ENCODE data around the gene TUBB1.
"Not testable (repeated sequence)": the region's sequence is repeated elsewhere in the genome, so short reads cannot be mapped to it uniquely, and the experiment has no call there.

Gene TUBB1

DNA sequence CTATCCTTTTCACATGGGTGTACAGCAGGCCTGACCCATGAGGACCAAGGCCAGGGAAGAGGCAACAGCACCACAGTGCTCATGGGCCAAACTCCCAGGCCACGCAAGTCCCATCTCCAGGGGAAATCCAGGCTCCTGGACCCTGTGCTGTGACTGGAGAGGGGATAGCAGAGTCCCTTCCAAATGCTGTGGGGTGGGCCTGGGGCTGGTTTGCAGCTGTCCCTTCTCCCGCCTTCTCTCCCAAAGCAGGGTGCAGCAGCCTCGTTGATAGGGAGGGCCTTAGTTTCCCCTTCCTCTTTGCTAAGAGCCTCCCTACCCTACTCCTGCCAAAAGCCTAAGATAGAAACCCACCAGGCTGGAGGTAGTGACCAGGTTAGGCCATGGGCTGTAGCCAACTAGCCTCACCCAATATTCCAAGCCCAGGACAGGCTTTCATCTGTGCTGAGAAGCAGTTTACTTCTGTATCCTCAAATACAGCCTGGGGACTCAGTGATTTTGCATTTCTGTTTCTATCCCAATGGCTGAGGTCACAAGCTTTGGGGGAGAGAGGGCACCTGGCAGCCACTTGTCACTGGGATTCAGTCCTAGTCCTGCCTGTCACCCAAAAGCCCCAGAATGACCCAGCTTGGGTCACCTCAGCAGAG lies 13.6 kb upstream of the TUBB1 start:
- DNase-seq (ENCODE audit: low read depth, low spot score) = no peak

DNA sequence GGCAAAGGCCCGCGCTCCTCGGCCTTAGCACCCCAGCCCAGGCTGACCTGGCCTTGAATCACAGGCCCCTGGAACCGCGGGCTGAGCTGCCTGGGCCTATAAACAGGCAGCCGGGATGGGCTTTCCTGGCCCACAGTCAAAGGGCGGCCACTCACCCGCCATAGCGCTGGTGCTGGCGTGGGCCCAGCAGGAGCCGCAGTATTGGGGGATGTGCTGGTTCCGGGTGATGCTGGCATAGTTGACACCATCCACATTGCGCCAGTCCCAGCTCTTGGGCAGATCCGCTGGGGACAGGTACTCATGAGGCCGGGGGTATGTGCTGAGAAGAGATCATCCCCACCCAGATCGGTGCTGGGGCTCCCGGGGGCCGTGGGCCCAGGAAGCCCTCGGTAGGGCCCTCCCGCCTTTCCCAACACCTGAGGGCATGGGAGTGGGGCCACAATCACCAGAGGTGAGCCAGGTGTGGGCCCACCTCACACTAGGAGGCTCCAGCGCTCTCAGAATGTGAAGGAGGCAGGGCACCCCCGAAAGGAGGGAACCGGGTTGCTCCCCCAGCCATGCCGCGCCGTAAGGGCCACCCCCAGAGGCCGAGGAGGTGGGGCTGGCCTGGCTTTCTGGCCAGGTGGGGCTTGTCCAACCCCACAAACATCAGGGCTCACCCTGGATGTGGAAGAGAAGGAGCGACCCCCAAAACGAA lies 12.9 kb upstream of the TUBB1 start:
- no peak for DNase-seq (ENCODE audit: low read depth, low spot score)

DNA sequence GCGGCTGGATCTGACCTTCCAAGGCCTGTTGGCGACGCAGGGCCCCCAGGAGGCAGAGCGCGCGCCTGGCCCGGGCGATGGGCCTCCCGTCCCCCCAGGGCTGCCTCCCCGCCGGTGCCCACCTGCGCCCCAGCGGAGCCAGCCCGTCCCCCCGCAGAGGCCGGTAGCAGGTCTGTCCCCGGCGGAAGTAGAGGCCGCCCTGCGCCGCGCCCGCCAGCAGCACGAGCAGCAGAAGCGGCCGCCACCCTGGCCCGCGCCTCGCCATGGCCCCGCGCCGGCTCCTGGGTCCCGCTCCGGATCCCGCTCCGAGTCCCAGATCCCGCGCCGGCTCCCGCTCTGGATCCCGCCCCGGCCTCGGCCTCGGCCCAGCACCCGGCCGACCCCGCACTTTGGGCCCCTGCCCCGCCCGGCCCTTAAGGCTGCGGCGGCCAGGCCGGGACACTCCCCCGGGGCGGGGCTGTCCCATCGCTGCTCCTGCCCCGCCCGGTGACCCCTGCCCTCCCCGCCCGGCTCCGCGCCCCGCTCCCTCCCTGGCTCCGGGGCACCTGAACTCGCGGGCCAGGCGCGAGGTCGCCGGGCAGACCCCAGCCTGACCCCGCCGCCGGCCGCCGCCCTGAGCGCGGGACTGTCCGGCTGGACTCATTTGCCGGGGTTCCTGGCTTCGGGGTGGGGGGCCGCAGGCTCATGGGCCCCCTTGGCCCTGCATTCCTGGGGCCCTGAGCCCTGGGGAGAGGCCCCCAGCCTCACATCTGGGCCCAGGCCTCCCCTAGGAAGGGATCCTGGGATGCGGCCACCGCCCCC lies 12.2 kb upstream of the TUBB1 start, which contains the start of gene CTSZ:
CTSZ (minus strand) TSS at position 391 of the 801 bp plus-strand sequence; CDS start at position 265, 126 bp downstream.
- no peak for DNase-seq (ENCODE audit: low read depth, low spot score)

DNA sequence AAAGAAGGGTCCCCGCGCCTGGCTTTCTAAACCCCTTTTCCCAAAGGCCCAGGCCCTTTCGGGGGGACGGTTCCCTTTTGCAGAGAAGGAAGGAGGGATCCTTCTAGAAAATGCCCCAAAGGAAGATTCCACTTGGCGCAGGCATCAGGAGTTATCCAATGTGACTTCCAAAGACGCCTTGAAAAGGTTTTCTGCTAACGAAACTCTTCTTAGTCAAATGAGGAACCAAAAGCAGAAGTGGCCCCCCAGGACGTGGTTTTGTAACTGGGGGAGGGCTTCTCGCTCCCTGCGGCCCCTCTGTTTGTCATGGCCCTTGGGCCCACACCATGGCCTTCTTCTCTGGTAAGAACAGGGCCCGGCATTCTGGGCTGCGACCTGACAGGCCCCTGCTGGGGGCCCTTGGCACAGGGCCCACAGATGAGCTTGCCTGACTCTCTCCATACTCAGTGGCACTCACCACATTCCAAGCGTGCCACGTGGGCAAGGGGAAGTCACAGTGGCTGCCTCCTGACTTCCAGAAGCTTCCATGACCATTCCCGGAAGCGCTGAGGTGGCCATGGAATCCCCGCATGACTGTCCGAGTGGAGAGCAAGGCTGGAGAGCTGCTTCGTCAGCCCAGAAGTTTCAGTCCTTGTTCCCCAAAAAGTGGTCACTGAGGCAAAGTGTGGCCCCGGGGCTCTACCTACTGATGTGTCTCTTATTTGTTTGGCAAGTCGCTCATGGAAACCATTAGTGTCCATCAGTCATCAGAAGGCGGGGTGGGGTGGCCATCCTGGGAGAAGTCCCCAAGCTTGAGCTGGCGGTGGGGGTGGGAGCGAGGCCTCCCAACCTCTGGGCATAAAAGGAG lies 11.3 kb upstream of the TUBB1 start:
- DNase-seq (ENCODE audit: low read depth, low spot score) = no peak

DNA sequence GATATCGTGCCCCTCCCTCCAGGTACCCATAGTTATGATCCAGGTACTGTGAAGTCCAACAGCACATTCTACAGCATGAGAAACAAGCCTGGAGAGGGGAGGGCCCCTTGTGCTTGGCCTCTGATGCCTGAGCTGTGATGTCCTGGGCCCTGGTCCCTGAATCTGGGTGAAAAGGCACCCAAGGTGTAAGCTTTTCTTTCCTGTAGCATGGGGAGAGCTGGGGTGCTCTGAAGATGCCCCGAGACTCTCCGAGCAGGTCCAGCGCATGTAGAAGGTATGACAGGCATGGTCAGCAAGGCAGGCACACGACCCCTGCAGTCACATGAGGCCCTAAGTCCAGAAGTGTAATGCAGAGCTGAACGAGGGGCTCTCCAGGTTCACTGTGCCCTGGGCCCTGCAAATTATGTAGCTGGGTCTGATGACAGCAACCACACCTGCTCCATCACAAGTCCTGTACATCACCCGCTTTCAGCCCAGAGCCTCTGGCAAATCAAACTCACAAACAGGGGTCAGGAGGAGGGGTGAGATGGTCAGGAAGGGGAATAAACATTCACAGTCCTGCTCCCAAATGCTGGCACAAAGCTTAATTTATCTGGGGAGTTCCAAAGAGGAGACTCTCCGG lies 10.4 kb upstream of the TUBB1 start:
- DNase-seq (ENCODE audit: low read depth, low spot score) = no peak

DNA sequence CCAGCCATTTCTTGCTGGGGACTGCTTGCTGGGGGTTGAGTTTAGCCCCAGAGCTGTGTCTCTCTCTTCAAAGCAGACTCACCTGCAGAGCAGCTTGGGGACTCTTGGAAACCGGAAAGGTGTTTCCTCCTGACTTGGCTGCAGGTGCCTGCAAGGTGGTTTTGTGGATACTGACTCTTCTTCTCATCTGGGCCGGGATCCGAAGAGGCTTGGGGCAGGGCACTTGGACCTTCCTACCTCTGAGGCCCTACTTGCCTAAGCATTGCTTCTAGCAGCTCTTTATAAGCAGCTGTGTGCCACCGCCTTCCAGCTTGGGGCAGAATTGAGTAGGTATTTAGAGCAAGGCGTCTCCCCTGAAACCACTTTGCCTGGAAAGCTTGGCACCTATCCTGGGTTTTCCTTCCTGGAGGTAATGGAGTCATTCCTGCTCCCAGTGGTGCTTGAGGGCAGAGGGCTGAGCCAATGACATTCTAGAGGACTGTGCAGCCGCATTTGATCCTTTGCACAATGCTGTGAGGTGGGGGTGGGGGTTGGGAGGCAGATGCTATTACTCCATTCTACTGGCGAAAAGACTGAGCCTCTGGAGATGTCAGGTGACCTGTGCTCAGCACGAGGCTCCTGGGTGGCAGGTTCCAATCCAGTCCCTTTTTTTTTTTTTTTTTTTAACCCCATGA lies 8.8 kb upstream of the TUBB1 start:
- DNase-seq (ENCODE audit: low read depth, low spot score) = no peak

DNA sequence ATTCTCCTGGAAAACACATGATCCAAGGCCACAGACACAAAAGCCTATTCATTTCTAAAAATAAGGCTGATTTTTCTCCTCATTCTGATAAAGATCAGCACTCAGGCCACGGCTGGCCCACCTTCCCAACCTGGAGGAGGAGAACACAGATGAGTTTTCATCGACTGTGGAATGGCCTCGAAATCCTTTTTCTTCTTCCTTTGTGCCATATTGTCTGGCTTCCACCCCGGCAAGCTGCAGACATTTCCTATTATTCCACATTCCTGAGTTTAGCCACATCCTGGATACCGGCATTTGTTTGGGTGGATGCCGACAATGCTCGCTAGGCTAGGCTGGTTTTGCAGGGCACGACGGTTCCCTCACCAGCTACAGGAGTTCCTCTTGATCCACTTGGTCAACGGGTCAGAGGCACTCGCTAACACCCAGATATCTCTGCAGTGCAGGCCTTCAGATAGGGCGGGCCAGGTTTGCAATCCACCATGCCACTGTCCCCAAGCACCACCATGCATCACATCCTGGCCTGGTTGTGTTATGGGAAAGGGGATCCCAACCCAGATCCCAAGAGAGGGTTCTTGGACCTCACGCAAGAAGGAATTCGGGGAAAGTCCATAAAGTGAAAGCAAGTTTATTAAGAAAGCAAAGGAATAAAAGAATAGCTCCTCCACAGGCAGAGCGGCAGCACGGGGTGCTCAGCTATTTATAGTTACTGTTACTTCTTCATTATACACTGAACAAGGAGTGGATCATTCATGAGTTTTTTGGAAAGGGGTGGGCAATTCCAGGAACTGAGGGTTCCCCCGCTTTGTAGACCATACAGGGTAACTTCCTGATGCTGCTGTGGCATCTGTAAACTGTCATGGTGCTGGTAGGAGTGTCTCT lies 8.0 kb upstream of the TUBB1 start:
- DNase-seq (ENCODE audit: low read depth, low spot score) = no peak

DNA sequence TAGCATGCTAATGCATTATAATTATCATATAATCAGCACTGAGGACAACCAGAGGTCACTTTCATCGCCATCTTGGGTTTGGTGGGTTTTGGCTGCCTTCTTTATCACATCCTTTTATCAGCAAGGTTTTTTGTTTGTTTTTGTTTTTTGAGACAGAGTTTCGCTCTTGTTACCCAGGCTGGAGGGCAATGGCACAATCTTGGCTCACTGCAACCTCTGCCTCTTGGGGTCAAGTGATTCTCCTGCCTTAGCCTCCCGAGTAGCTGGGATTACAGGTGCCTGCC lies 7.4 kb upstream of the TUBB1 start:
- DNase-seq (ENCODE audit: low read depth, low spot score) = not testable (repeated sequence)

DNA sequence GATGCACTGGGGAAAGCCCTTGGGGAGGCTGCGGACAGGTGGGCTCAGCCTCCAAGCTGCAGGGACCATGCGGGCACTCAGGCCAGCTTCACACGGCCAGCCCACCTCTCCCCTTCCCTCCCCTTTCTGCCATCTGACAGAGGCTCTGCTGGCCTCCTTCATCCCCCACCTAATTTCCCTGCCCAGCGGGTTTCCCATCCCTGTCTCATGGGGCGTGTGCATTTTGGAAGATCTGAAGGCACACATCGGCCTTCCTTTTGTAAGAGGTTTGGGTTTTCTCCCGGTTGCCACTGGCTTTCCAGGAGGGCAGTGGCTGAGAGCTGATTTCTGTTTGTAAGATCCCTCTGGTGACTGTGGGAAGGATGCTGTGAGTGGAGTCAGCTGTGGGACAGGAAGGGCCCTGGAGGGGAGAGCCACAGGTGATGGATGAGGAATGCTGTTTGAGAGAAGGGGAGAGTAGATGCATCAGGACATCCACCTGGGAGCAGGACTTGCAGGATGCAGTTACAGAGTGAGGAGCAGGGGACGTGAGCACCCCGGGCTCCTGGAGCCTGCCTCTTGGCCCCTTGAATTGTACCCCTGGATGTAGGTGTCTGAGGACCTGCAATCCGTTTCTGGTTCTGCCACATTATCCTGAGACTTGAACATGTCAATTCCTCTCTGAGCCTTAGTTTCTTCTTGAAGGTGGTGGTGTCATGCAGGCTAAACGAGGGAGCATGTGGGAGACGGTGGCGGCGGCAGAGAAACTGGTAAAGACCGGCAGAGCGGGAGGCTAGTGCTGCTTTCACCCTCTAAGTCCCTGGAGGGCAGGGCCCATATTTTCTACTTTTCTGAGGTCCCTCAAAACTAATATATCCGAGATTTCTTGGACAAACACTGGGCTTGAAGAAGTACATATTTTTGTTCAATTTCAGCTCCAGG lies 5.9 kb upstream of the TUBB1 start:
- no peak for DNase-seq (ENCODE audit: low read depth, low spot score)

DNA sequence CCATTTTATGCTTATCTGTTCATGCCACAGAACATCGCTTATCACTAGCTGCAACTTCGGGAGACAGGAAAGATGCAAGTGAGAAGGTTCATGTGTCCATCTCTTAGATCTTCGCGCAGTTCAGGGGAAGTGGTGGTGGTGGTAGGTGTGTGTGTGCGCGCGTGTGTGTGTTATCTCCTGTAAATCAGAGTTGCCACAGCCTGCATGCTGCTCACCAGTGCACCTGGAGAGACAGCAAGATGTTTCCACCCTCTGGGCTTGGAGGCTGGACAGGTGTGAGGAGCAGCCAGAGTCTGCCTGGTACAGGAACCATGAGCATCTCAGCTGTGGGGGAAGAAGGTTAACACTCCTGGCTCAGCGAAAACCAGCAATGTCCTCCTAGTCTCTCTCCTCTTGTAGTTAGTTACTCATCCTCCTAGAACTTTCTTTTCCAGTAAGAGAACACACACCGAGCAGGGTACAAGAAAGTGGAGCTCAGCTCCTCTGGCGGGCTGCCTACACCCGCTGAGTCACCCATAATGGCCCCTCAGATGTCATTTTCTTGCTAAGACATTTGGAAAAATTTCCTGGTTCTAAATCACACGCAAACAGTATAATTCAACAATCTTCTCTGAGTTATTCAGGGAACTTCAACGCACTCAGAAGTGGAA lies 5.1 kb upstream of the TUBB1 start:
- DNase-seq (ENCODE audit: low read depth, low spot score) = no peak

DNA sequence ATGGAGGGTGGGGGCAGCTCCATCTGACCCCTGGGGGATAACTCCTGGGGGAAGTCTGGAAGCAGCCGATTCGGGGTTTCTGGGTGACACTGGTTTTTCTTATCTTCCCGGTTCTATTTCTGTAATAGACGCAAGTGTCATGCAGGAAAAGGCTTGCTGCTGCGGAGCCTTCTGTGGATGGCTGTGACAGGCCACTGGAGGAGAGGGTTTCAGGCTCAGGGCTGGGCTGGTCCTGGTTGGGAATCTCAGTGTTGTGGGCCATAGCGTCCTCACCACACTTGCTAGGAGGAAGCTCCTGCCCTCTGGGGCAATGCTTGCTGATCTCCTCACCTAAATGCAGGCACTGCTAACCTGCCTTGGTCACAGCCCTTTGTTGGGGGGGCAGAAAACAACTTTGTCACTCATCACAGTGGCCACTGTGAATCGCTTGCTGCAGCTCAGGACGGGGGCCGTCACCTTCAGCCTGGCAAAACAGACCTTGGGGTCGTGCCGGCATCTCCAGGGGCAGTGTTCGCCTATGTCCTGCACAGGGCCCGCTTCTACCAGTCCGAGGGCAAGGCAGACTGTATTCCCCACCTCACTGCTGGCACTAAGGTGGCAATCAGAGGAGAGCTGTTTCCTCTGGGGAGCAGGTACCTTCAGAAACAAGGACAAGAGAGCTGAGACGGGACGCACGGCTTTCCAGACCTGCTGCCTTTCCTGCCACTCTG lies 4.4 kb upstream of the TUBB1 start:
- no peak for DNase-seq (ENCODE audit: low read depth, low spot score)

DNA sequence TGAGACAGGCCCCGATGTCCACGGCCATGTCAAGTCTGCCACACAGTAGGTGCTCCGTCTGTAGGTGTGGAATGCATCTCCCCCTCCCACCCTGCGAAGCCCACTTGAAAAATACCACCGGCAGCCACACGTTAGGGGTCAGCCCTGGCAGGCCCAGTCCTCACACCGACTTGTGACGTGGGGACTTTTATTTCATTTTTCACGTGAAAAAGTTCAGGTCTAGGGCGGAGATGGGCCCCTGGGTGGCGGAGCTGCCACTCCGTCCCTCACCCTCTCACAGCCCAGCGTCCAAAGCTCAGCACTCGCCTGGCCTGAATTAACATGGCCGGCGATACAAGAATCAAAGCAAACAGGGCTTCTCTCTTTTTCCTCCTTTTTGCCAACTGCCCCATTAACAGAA lies 3.8 kb upstream of the TUBB1 start:
- DNase-seq (ENCODE audit: low read depth, low spot score) = no peak

DNA sequence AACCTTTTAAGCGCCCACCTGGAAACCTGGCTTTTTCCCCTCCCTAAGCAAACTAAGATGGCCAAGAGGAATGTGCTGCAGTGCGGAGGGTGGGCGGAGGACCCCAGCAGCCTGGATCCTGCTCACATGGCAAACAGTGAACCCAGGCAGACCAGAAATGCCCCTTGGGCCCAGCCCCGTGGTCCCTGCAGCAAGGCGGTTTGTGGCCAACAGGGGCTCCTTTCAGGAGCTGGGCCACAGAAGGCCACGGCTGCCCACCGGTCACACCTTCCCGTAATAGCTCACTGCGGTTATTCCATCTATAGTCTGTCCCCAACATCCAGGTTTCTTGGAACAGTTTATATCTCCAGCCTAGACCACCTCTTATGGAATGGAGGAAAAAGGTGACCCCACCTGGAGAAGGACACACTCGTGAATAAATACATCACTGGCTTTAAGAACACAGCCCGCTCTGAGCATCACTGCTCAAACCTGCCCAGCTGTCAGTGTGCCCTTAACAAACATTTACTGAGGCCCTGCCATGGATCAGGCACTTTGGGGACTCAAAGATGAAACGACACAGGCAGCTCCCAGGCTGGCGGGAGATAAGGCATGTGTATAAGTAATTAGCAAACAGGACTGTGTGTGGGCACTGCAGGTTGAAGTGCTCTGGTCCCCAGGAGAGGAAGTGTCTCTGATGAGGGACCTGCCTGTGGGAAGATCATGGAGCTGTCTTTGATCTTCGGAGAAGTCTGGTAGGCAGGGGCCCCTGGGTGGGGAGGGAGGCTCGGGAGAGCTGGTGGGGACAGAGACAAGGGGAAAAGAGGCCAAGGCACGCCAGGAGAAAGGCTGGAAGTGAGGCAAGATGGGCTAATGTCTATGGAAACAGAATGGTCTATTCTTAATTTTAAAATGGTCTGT lies 3.2 kb upstream of the TUBB1 start:
- DNase-seq (ENCODE audit: low read depth, low spot score) = no peak

DNA sequence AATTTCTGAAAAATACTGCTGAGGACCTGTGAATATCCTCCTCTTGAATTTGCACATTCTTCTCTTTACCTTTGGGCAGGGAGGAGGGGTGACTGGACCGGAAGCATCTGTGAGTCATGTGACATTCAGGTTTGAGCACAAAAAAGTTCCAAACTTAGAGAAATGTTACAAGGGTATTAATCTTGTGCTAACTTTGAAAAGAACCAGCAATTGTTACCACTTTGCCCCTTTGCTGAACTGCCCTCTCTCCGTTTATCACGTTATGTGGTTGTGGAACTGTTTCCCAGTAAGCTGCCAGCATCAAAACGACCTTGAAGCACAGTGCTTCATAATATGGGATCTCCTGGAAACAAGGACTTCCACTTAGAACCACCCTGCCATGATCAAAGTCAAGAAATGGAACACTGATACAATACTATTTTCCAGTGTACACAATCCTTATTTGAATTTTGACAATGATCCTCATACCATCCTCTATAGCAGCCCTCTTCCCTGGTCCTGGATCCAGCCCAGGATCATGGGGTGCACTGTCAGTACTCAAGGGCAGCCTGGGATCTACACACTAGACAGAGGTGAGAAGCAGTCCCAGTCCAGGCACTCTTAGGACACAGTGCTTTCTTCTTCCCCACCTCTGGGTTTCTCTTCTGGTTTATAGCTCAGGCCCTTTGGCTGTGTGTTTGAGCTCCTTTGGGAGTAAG lies 2.3 kb upstream of the TUBB1 start:
- no peak for DNase-seq (ENCODE audit: low read depth, low spot score)

DNA sequence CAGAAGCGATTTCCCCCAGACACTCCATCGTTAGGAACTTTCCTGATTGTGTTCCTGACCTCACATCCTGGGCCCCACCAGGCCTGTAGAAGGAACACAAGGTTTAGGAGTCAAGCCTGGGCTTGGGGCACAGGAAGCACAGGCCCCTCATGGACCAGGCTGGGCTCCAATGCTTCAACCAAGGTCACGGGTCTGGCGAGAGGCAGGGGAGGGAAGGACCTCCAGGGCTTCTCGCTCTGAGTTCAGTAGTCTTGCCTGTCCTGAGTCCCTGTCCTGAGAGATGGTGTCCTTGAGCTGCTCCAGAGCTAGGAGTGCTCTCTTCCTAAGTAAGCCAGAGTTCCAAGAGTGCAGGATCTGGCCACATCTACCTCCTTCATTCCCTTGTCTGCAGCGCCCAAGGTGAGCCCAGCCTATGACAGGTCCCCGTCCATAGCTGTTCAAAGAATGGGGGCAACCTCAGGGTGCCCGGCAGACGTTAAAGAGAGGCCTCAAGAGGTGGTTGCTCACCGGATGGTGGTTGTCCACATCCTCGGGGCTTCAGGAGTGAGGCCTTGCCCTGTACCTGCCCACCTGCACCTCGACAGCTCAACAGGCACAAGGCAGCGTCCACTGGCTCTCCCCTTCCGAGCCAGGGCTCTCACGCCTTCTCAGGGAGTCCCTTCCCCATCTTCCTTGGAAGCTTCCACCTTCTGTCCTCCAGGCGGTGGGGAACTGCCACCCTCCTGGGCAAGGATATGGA lies 1.6 kb upstream of the TUBB1 start:
- DNase-seq (ENCODE audit: low read depth, low spot score) = no peak
